ENCODE results near the gene PYHIN1. TPM values are rescaled to one million over a fixed set of nuclear protein-coding genes. Genes with fewer than 3 reads are reported as not detected.

Gene PYHIN1
- total RNA-seq, 1 experiment from 2014 or later: 0.44 TPM

DNA sequence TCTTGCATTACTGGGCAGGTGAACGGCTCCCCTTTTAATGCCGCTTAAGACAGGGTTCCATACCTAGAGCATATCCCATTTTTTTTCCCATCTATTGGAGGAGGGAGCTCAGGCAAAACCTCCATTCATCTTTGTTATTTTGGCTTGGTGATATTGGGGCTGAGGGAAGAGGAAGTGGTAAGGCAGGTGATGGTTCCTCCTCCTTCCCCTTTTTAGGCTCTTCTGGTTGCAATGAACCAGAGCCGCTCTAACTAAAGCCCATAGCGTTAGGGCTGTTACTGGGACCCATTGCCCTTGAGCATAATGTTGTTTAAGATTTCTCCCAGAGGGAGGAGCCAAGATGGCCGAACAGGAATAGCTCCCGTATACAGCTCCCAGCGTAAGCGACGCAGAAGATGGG, 21.1 kb downstream of the PYHIN1 start:
- peaks cover 26% of the 10 kb centered on the region for H3K27me3 Mint-ChIP-seq (ENCODE audit: insufficient read depth, unreplicated experiment)
- H3K27ac Mint-ChIP-seq (ENCODE audit: low read depth, unreplicated experiment): no peak overlapping the region
- H3K9me3 Mint-ChIP-seq (ENCODE audit: unreplicated experiment): no peaks in the 10 kb centered on the region
- no peak for DNase-seq (ENCODE audit: unreplicated experiment)
- no peaks in the 10 kb centered on the region for H3K4me1 Mint-ChIP-seq (ENCODE audit: insufficient read depth, unreplicated experiment)
- ChIA-PET POLR2A (no interaction called here), CTCF (interaction anchor here (1.1 kb wide), 1 partner anchor 748 kb away, joined by 3 read pairs; no protein-coding TSS in a partner anchor)
- TF ChIP-seq, protein P1, sequence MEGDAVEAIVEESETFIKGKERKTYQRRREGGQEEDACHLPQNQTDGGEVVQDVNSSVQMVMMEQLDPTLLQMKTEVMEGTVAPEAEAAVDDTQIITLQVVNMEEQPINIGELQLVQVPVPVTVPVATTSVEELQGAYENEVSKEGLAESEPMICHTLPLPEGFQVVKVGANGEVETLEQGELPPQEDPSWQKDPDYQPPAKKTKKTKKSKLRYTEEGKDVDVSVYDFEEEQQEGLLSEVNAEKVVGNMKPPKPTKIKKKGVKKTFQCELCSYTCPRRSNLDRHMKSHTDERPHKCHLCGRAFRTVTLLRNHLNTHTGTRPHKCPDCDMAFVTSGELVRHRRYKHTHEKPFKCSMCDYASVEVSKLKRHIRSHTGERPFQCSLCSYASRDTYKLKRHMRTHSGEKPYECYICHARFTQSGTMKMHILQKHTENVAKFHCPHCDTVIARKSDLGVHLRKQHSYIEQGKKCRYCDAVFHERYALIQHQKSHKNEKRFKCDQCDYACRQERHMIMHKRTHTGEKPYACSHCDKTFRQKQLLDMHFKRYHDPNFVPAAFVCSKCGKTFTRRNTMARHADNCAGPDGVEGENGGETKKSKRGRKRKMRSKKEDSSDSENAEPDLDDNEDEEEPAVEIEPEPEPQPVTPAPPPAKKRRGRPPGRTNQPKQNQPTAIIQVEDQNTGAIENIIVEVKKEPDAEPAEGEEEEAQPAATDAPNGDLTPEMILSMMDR (IDR thresholded peaks at IDR 0.05; ENCODE audit: unreplicated experiment): no peak
- no peak overlapping the region for H3K4me3 Mint-ChIP-seq (ENCODE audit: unreplicated experiment)
- BruUV-seq (replicated peaks): no TSS peak
- intact Hi-C loops (cut with micrococcal nuclease): no loop called here
- H3K36me3 Mint-ChIP-seq (ENCODE audit: insufficient read depth, unreplicated experiment): no peaks in the 10 kb centered on the region

DNA sequence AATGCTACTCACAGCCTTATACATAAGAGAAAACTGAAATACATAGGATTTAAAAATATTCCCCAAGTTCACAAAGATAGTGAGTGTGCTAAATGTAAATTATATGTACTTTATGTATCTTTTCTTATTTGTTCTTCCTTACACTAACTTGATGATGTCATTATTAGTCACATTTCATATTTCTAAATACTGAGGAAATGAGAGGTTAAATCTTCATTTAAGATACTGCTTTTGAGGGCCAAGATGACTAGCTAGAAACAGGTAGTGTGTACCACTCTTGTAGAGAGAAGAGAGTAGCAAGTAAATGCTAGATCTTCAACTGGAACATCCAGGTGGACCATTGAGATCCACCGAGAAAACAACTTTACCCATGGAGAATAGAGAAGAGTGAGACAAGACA, 29.8 kb downstream of the PYHIN1 start:
- Mint-ChIP-seq H3K27me3 (ENCODE audit: insufficient read depth, unreplicated experiment) (peaks cover 34% of the 10 kb centered on the region), H3K4me1 (ENCODE audit: insufficient read depth, unreplicated experiment) (peaks cover 11% of the 10 kb centered on the region), H3K4me3 (ENCODE audit: unreplicated experiment) (no peak overlapping the region), H3K36me3 (ENCODE audit: insufficient read depth, unreplicated experiment) (no peaks in the 10 kb centered on the region), H3K9me3 (ENCODE audit: unreplicated experiment) (no peaks in the 10 kb centered on the region), H3K27ac (ENCODE audit: low read depth, unreplicated experiment) (no peak overlapping the region)
- ChIA-PET POLR2A (no interaction called here), CTCF (no interaction called here)
- DNase-seq (ENCODE audit: unreplicated experiment): no peak
- TF ChIP-seq, protein P1 (IDR thresholded peaks at IDR 0.05; ENCODE audit: unreplicated experiment): no peak
- no TSS peak for BruUV-seq (replicated peaks)
- intact Hi-C loops (cut with micrococcal nuclease): no loop called here

DNA sequence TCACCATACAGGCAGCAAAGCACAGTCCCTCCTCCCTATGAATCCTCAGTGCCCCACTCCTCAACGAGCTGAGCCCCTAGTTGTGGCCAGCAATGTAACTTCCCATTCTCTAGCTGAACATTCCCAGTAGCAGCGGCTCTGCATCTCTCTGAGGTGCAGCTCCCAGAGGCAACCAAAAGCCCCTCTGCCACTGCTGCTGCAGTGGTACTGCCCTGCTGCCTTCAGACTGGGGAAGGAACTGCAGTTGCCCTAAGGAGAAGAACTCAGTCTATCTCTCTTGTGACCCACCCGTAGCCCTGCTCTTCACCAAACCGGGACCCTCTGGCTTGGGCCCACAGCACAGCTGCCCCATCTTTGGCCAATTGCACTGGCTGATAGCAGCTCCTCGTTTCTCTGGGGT, 31.6 kb downstream of the PYHIN1 start:
- intact Hi-C loops (cut with micrococcal nuclease): no loop called here
- BruUV-seq (replicated peaks): no TSS peak
- no peak for DNase-seq (ENCODE audit: unreplicated experiment)
- ChIA-PET POLR2A (interaction anchor here (1.1 kb wide), 1 partner anchor 47 kb away, joined by 4 read pairs; the partner anchor contains the start of gene IFI16), CTCF (interaction anchor here (0.7 kb wide), 1 partner anchor 248 kb away, joined by 3 read pairs; no protein-coding TSS in a partner anchor)
- TF ChIP-seq, protein P1 (IDR thresholded peaks at IDR 0.05; ENCODE audit: unreplicated experiment): no peak
- no peaks in the 10 kb centered on the region for H3K36me3 Mint-ChIP-seq (ENCODE audit: insufficient read depth, unreplicated experiment)
- H3K4me3 Mint-ChIP-seq (ENCODE audit: unreplicated experiment): no peak overlapping the region
- H3K27me3 Mint-ChIP-seq (ENCODE audit: insufficient read depth, unreplicated experiment): peaks cover 43% of the 10 kb centered on the region
- peaks cover 11% of the 10 kb centered on the region for H3K4me1 Mint-ChIP-seq (ENCODE audit: insufficient read depth, unreplicated experiment)
- H3K9me3 Mint-ChIP-seq (ENCODE audit: unreplicated experiment): no peaks in the 10 kb centered on the region
- no peak overlapping the region for H3K27ac Mint-ChIP-seq (ENCODE audit: low read depth, unreplicated experiment)

DNA sequence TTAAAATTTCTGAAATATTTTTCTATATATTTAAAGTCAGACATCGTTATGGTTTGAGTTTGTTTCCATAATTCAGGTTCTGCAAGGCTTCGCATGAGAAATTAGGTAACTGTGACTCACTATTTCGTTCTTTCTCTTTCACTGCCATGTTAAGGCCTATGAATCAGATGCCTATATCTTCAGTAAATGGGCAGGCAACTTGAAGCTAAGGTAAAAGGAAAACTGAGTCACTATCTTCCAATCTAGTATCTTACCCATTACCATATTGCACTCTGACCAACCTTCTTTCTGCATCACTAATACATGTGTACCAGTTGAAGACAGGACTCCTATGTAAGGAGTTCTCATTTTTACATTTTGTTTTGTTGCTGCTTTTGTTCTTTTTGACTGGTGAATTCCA, 37.8 kb downstream of the PYHIN1 start:
- CTCF ChIA-PET: interaction anchor here (1.2 kb wide), 1 partner anchor 27 kb away, joined by 5 read pairs; no protein-coding TSS in a partner anchor
- no peaks in the 10 kb centered on the region for H3K9me3 Mint-ChIP-seq (ENCODE audit: unreplicated experiment)
- TF ChIP-seq, protein P1 (IDR thresholded peaks at IDR 0.05; ENCODE audit: unreplicated experiment): no peak
- no peak overlapping the region for H3K4me3 Mint-ChIP-seq (ENCODE audit: unreplicated experiment)
- peaks cover 41% of the 10 kb centered on the region for H3K27me3 Mint-ChIP-seq (ENCODE audit: insufficient read depth, unreplicated experiment)
- peaks cover 7% of the 10 kb centered on the region for H3K4me1 Mint-ChIP-seq (ENCODE audit: insufficient read depth, unreplicated experiment)
- no peaks in the 10 kb centered on the region for H3K36me3 Mint-ChIP-seq (ENCODE audit: insufficient read depth, unreplicated experiment)
- POLR2A ChIA-PET: no interaction called here
- no peak overlapping the region for H3K27ac Mint-ChIP-seq (ENCODE audit: low read depth, unreplicated experiment)
- intact Hi-C loops (cut with micrococcal nuclease): no loop called here
- no TSS peak for BruUV-seq (replicated peaks)
- DNase-seq (ENCODE audit: unreplicated experiment): peak; percentile 28

Data from MCF 10A (cell line).